ENCODE measurements around the gene KRTAP1-3.
"Not testable (repeated sequence)": the region's sequence is repeated elsewhere in the genome, so short reads cannot be mapped to it uniquely, and the experiment has no call there.

GRCh38 chr17:40999563-40999962, 35.1 kb downstream of the KRTAP1-3 start, which contains the start of gene KRTAP3-2:
- TF ChIP-seq CTCF, POLR2A (IDR thresholded peaks at IDR 0.05): not testable (repeated sequence)
